AG09319 (cell line): ENCODE data around the gene IFT57.

Experiments used
- DNase-seq: peaks from one replicate; pipeline ENCODE4 v3.0.0-alpha.2; 2010; ENCODE audit warnings: low read depth; ENCODE audit errors: extremely low read depth
- CTCF ChIP-seq: IDR thresholded peaks from 2 replicates; pipeline ENCODE4 v1.5.1; 2011; ENCODE audit warnings: low read depth, mild to moderate bottlenecking, inconsistent platforms, low read length, moderate library complexity

Gene IFT57

GRCh38 chr3:108126348-108126747 lies 95.9 kb downstream of the IFT57 start:
- no peak for DNase-seq
- no peak for TF ChIP-seq CTCF

GRCh38 chr3:108125550-108126071 lies 96.6 kb downstream of the IFT57 start:
- no peak for DNase-seq
- no peak for TF ChIP-seq CTCF

- DNase-seq, result no peak
- no peak for TF ChIP-seq CTCF
Measured at GRCh38 chr3:108125153-108125543, 97.1 kb downstream of the IFT57 start.

- no peak for TF ChIP-seq CTCF
- no peak for DNase-seq
Measured at GRCh38 chr3:108124337-108125152, 97.7 kb downstream of the IFT57 start.

- no peak for DNase-seq
- no peak for TF ChIP-seq CTCF
Measured at GRCh38 chr3:108123326-108123725, 98.9 kb downstream of the IFT57 start.

GRCh38 chr3:108122276-108122675 lies 99.9 kb downstream of the IFT57 start:
- DNase-seq, result no peak

More at GRCh38 chr3:108122276-108122675, 99.9 kb downstream of the IFT57 start:
- no peak for TF ChIP-seq CTCF
